ENCODE data around the gene SLFN13. TPM values are rescaled to one million over a fixed set of nuclear protein-coding genes. Genes with fewer than 3 reads are reported as not detected.
A peak's percentile ranks its signal among the peaks of the same experiment; 100 is the strongest.

Gene SLFN13
- total RNA-seq, 1 experiment from 2014 or later, result 0.10 TPM

DNA sequence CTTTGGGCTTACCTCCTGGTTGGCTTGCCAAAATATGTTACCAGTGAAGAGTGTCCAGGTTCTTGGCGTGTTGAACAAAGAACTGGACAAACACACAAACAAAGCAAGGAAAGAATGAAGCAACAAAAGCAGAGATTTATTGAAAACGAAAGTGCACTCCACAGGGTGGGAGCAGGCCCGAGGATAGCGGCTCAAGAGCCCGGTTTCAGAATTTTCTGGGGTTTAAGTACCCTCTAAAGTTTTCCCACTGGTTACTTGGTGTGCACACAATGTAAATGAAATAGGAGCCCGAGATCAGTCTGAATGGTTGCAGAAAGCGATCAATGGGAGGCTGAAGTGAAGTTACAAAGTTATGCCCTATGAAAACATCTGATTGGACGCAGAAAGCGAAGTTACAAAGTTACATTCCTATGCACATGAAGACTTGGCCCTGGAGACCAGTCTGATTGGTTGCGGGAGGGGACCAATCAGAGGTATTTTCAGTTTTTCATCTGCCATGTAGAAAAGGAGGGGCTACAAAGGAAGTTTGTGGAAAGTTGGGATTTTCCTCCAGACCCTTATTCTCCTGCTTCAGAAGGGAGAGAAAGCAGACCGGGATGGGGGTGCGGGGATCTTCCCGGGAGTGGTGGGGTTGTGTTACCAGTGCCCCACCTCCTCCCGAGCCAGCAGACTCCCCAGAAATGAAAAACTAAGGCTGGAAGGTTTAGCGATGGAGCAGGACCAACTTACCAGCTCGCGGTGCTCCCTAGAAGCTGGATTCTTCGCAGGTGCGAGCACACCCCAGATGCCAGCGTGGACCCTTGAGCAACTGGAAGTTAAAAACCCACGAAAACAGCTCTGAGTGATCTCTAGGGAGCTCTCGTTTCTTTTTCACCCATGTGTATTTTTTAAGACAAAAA lies 16.1 kb downstream of the SLFN13 start, which contains the start of gene SLFN12:
Gene SLFN12, minus strand, starts transcription at position 325 of the 899 bp plus-strand sequence. CDS start 9,472 bp downstream, outside the sequence.
- no TSS peak for BruUV-seq (replicated peaks)
- no peak for ATAC-seq
- peaks cover 12 to 16% of the 10 kb centered on the region in 2 experiments for H3K4me1 ChIP-seq (ENCODE audit: control insufficient read depth in 1 of 2, insufficient read depth in 2 of 2, low read length in 2 of 2)
- ChIA-PET POLR2A (no interaction called here), CTCF (no interaction called here), RAD21 (ENCODE audit: low non-redundant PET in 1 of 2, low total read pairs in 2 of 2, uncharacterized antibody in 2 of 2, unreplicated experiment in 2 of 2) (no interaction called here)
- no peaks in the 10 kb centered on the region for H3K79me2 ChIP-seq (ENCODE audit: insufficient read depth, low read length)
- no peaks in the 10 kb centered on the region for H3K9me3 ChIP-seq (ENCODE audit: control insufficient read depth in 1 of 2, insufficient read depth in 1 of 2, low read depth in 1 of 2, low read length in 2 of 2)
- intact Hi-C loops (cut with micrococcal nuclease), result no loop called here
- DNase-seq (ENCODE audit: low read depth, low spot score), result no peak
- peaks cover under 1% of the 10 kb centered on the region; the same call in 1 of the 2 replicates for H3K27me3 ChIP-seq (ENCODE audit: insufficient read depth, low read length)
- TF ChIP-seq JUND (IDR thresholded peaks at IDR 0.05), result no peak
- TF ChIP-seq CEBPB (IDR thresholded peaks at IDR 0.05; ENCODE audit: low read depth), result no peak
- TF ChIP-seq CBX3 (IDR thresholded peaks at IDR 0.05; ENCODE audit: low read depth), result no peak
- no peak for TF ChIP-seq TCF7L2 (IDR thresholded peaks at IDR 0.05; ENCODE audit: borderline replicate concordance, extremely low read depth, insufficient read depth, insufficient read length)
- no peak for TF ChIP-seq SRF (IDR thresholded peaks at IDR 0.05; ENCODE audit: low read depth)
- no peak for TF ChIP-seq EGR1 (IDR thresholded peaks at IDR 0.05; ENCODE audit: low read depth)
- TF ChIP-seq, protein P1, sequence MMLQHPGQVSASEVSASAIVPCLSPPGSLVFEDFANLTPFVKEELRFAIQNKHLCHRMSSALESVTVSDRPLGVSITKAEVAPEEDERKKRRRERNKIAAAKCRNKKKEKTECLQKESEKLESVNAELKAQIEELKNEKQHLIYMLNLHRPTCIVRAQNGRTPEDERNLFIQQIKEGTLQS (IDR thresholded peaks at IDR 0.05), result no peak
- no peak for TF ChIP-seq ZFX (IDR thresholded peaks at IDR 0.05)
- no peak for TF ChIP-seq FOSL1 (IDR thresholded peaks at IDR 0.05; ENCODE audit: low read depth)
- TF ChIP-seq ELF1 (IDR thresholded peaks at IDR 0.05; ENCODE audit: borderline replicate concordance, low read depth), result no peak
- TF ChIP-seq, protein P2, sequence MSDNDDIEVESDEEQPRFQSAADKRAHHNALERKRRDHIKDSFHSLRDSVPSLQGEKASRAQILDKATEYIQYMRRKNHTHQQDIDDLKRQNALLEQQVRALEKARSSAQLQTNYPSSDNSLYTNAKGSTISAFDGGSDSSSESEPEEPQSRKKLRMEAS (IDR thresholded peaks at IDR 0.05), result no peak
- TF ChIP-seq, protein P3, sequence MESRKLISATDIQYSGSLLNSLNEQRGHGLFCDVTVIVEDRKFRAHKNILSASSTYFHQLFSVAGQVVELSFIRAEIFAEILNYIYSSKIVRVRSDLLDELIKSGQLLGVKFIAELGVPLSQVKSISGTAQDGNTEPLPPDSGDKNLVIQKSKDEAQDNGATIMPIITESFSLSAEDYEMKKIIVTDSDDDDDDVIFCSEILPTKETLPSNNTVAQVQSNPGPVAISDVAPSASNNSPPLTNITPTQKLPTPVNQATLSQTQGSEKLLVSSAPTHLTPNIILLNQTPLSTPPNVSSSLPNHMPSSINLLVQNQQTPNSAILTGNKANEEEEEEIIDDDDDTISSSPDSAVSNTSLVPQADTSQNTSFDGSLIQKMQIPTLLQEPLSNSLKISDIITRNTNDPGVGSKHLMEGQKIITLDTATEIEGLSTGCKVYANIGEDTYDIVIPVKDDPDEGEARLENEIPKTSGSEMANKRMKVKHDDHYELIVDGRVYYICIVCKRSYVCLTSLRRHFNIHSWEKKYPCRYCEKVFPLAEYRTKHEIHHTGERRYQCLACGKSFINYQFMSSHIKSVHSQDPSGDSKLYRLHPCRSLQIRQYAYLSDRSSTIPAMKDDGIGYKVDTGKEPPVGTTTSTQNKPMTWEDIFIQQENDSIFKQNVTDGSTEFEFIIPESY (IDR thresholded peaks at IDR 0.05; ENCODE audit: extremely low read depth, insufficient replicate concordance, low read length), result no peak
- TF ChIP-seq EZH2phosphoT487 (IDR thresholded peaks at IDR 0.05; ENCODE audit: borderline replicate concordance), result no peak
- H3K9ac ChIP-seq (ENCODE audit: low read length), result no peak within 1 kb of the TSS
- H3K4me3 ChIP-seq (replicated peaks in 1 of 2; ENCODE audit: low read depth in 1 of 2, low read length in 2 of 2), result peak within 1 kb of the TSS in 1 of 2 experiments; percentile 41; a peak in 1 of 4 replicates
- H2AFZ ChIP-seq (ENCODE audit: low read depth, low read length, poor library complexity, severe bottlenecking), result peak within 1 kb of the TSS; percentile 84
- H3K36me3 ChIP-seq (ENCODE audit: control insufficient read depth in 1 of 2, insufficient read depth in 2 of 2, low read length in 2 of 2), result no peaks in the 10 kb centered on the region
- no peaks in the 10 kb centered on the region for H3K9me2 ChIP-seq (ENCODE audit: insufficient read depth)
- H4K20me1 ChIP-seq (ENCODE audit: insufficient read depth), result no peaks in the 10 kb centered on the region
- H3K4me2 ChIP-seq (ENCODE audit: low read length), result peak within 1 kb of the TSS; percentile 80
- H3K27ac ChIP-seq (ENCODE audit: low read depth, low read length), result peak within 1 kb of the TSS; percentile 39; the same call in 1 of the 2 replicates
